GM12873 (cell line): ENCODE data around the gene LAT.

Experiments used
- CTCF ChIP-seq: IDR thresholded peaks from 2 replicates; pipeline ENCODE4 v1.5.1; 2012; ENCODE audit warnings: low read depth, mild to moderate bottlenecking, moderate library complexity, low read length, control low read depth; ENCODE audit not compliant: insufficient read depth; ENCODE audit errors: missing control alignments

The LAT gene

GRCh38 chr16:29028457-29029167, 43.8 kb downstream of the LAT start:
- TF ChIP-seq CTCF: no peak

GRCh38 chr16:29029168-29029994, 44.5 kb downstream of the LAT start:
- no peak for TF ChIP-seq CTCF

GRCh38 chr16:29030086-29030840, 45.4 kb downstream of the LAT start:
- TF ChIP-seq CTCF: no peak
